Endothelial cell of umbilical vein (primary cell): ENCODE data around the gene LDHA.

Experiments used
- CTCF ChIP-seq, 2 donors: IDR thresholded peaks; 1 replicate in 1 of 2; 2 replicates in 1 of 2; pipeline ENCODE4 v1.5.1; 2011; ENCODE audit warnings: low read length in 2 of 2, mild to moderate bottlenecking in 2 of 2, moderate library complexity in 2 of 2, control low read depth in 1 of 2, inconsistent platforms in 1 of 2, low read depth in 1 of 2; ENCODE audit not compliant: insufficient read depth in 1 of 2; ENCODE audit errors: extremely low read depth in 1 of 2
- EZH2 ChIP-seq: IDR thresholded peaks from 2 replicates; pipeline ENCODE4 v1.6.1; 2012; ENCODE audit warnings: borderline replicate concordance, low read depth, mild to moderate bottlenecking, moderate library complexity, low read length, inconsistent platforms; ENCODE audit not compliant: severe bottlenecking
- POLR2A ChIP-seq: IDR thresholded peaks from 2 replicates; pipeline ENCODE4 v1.6.1; 2012; ENCODE audit warnings: low read depth, mild to moderate bottlenecking, control low read depth, low read length
- POLR2AphosphoS5 ChIP-seq: IDR thresholded peaks from 2 replicates; pipeline ENCODE4 v1.6.1; 2012; ENCODE audit warnings: low read depth, mild to moderate bottlenecking, control low read depth, low read length, moderate library complexity; ENCODE audit not compliant: insufficient read depth

GRCh38 chr11:18390088-18390487, 4.3 kb upstream of the LDHA start:
- TF ChIP-seq CTCF (IDR thresholded peaks at IDR 0.05; ENCODE audit: extremely low read depth in 1 of 2, insufficient read depth in 1 of 2, low read depth in 1 of 2, low read length in 2 of 2) (no peak), EZH2 (no peak), POLR2AphosphoS5 (no peak), POLR2A (no peak)
